GM19035 (cell line): Measurements from ENCODE around the gene KCNIP3.

Experiments used
- ATAC-seq: cut with Tn5 transposase; IDR thresholded peaks from one replicate; pipeline ENCODE4 v1.9.1; 2021; ENCODE audit not compliant: unreplicated experiment

The KCNIP3 gene

DNA sequence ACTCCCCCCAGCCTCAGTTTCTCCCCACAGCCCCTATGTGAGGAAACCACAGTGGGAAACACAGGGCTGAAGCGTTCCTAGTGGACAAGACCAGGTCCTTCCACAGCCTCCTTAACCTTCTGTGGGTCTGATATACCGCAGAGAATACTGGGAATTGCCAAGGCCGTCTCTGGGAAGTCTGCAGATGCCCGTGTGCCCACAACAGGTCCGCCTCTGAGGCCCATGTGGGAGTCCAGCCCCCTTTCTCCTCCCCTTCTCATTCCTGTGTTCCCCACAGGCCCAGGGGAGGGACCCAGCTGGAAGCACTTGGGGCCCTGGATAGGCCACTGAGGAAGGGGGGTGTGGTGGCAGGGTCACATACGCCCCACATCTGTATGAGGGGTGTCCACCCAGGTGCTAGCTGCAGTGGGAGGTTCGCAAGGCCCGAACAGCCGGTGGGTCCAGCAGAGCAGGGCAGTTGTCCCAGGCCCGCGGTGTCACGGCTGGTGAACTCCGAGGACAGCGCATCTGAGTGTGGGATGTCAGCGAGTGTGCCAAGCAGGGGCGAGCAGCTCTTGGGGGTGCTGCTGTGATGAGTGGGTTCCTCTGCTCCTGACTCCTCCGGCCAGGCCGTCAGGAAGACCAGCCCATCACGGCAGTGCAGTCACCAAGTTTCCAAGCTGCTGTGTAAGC, 2.4 kb upstream of the KCNIP3 start:
- ATAC-seq: no peak

DNA sequence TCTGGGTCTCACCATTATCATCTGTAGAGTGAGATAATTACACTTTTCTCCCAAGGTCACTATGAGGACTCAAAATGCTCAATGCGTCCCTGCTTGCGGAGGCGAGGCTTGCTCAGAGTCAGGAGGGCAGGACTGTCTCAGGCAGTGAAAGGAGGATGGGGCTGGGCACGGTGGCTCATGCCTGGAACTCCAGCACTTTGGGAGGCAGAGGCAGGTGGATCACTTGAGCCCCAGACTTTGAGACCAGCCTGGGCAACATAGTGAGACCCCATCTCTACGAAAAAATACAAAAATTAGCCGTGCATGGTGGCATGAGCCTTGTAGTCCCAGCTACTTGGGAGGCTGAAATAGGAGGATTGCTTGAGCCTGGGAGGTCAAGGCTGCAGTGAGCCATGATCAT, 1.8 kb upstream of the KCNIP3 start:
- no peak for ATAC-seq

DNA sequence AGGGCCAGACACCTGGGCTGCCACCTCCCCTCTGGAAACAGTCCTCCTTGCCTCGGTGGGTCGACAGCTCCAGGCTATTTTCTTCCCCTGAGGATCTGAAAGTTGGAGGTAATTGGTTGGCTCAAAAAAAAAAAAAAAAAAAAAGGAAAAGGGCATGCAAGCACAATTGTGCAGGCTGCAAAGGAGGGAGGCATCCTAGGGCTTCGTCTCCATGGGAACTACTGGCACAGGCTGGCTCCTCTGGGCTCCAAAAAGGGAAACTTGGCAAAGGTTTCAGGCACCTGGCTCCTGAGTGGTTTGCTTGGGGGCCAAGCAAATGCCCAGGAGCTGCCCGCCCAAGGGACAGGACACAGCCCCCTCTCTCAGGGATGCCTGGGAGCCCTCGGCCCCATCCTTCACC, 1.1 kb upstream of the KCNIP3 start:
- no peak for ATAC-seq

DNA sequence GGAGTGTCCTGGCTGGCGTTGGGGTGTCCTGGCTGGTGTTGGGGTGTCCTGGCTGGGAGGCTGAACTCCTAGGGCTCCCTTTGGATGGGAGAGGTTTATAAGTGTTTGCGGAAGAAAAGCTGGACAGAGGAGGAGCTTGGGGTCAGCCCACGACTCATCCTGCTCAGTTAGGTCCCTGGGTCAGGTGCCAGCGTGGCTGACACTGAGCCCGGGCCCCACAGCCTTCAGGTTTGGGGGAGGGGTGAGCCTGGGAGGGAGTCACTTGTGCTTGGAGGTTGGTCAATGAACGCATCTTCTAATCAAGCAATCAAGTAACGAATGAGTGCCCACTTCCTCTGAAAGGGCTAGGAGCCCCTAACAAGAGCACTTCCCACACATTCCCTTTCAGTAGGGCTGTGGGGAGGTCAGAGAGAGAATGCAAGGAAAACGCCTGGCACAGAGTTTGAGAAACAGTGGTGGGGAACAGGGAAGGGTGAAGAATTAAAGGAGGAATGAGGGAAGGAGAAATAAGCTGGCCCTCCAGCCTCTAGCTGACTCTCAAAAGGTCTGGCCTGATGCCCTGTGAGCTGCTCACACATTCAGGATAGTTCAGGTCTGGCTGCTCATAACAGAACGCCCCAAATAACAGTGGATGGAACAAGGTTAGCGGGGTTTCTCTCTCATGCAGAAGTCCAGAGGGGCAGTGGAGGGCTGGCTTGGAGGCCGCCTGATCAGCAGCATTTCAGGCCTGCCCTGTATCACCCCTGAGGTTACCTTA, 670 bp downstream of the KCNIP3 start:
- ATAC-seq: no peak

DNA sequence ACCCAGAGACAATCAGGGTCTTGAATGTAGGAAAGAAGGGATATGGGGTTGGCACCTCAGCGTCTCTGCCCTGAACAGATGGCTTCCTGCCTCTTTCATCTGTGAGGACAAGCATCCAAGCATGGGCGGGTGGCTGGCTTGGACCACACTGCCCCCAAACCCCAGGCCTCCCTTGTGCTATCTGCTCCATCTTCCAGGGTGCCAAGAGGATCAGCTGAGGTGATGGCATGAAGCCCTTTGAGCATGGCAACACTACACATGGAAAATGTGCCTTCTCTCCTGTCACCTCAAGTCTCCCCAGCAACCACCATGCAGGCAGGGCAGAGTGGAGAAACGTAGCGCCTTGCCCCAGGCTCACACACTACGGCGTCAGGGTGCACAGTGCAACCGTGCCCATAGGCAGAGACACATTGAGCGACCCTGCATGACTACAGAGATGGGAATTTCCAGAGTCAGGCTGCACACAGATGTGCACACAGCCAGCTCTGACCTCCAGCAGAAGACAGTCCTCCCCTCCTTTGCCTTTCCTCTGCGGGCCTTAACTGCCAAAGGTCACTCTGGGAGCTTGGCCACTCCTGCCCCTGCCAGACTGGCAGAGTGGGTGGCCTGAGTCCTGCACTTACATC, 1.5 kb downstream of the KCNIP3 start:
- no peak for ATAC-seq

DNA sequence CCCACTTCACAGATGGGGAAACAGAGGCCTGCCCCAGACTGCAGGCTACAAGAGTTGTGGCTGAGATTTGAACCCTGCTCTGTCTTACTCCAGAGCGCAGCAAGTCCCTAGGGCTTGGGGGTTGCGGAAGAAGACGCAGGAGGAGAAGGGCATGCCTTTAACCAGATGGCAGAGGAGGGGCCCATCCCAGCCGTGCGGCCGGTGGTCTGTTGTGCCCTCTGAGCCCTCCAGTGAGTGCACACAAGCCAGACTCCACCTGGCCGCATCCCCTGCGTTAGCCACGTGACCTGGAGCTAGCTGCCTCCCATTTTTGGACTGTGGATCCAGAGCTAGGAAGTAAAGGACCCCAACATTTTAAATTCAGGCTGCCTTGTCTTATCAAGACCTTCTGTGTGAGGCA, 2.8 kb downstream of the KCNIP3 start:
- no peak for ATAC-seq

DNA sequence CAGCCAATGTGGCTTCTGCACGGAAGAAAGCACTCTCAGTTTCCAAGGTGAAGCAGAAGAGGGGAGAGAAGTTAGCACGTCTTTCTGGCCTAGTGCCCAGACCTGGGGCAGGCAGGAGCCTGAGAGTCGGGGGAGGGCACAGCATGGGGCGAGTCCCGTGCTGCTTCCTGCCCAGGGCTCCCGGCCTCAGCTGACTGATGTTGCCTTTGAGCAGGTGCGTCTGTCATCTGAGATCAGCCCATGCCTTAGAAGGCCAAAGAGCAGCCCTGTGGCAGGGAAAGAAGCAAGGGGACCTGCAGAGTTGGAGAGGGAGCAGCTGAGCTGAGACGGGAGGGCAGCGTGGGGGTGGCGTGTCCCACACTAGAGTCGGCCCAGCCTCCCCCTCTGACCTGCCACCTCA, 3.3 kb downstream of the KCNIP3 start:
- ATAC-seq: no peak

DNA sequence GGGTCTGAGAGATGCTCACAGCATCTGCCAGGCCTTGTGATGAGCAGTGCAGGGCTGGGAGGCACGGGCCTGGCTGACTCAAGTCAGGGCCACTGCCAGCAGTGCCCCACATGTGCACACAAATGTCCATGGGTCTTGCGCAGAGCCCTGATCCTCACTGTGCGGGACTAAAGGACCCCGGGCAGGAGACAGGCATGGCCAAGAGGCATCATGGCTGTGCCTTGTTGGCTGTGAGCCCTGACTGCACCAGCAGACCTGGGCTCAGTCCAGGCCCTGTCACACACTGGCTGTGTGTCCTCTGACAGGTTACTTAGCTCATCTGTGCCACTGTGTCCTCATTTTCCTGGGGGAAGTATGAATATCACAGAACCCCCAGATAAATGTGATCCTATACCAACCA, 4.0 kb downstream of the KCNIP3 start:
- ATAC-seq: no peak

DNA sequence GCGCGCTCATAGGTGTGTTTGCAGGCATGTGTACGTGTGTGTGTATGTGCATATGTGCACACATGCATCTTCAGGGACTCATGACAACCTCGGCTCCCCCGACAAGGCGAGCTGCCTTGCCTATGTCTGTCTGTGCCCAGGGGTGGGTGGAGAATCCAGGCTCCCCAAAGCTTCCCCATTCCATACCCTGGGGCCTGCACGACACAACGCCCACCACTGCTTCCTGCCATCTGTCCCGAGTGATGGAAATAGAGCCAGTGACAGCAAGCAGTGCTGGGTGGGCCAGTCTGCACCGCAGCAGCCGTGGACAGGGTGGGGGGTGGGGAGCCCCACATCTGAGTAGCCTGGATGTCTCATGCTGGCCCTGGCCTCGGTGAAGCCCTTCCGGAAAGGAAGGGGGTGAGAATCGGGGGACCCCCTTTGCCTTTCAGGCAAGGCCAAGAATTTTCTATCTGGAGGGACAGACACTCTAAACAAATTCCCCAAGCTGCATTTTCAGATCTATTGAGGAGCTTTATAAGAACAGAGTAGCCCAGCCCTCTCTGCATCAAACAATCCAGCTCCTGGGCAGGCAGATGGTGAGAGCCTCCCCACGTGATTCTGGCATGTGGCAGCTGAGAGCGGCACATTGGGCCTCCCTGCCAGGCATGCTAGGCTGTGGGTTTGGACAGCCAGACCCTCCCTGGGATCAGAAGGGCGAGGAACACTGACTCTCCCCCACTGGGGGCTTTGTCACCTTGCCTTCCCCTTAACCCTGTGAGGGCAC, 4.9 kb downstream of the KCNIP3 start:
- ATAC-seq: no peak

DNA sequence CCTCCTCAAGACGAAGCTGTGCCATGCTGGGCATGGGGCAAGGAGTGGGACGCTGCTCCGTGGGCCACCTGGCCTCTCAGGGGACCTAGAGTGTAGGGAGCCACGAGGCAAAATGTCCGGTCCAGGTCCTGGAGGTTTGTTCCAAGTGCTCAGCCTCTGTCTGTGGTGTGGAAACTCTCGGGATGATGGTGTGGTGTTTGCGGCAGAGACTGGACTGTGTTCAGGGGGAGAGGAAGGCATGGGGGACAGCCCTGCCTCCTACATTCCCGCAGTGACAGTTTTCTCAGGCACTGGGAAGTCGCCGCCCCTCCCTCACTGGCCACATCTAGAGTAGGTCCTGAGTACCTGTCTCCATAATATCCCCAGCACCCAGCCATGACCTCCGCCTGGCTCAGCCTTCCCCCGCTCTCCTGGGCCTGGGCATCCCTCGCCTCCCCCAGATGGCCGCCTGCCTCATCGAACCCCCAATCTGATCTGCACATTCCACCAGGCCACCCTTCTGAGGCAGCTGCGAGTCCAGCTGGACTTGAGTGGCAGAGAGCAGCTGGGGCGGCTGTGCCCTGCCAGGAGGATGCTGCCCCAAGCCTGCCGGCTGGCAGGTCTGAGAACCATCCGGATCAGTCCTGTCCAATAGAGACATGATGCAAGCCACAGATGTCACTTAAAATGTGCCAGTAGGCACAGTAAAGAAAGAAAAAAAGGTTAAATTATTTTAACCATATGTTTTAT, 6.2 kb downstream of the KCNIP3 start:
- no peak for ATAC-seq

DNA sequence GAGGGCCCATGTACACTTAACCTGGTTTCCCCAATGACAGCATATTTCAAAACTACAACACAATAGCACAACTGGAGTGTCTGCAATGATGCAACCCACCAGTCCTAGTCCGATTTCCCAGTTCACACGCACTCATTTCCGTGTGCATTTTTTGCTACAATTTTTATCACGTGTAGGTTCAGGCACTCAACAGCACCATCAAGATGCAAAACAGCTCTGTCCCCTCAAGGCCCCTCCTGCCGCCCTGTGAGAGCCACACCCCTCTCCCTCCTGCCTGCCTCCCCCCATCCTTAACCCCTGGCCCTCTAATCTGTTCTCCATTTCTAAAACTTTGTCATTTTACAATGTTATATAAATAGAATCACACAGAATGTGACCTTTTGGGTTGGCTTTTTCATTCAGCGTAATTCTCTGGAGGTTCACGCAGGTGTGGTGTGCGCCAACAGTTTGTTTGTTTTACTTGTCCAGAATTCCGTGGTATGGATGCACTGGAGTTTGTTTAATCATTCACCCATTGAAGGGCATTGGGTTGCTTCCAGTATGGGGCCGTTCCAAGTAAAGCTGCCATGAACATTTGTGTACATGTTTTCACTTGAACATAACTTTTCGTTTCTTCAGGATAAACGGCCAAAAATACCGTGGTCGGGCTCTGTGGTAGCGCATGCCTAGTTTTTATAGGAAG, 8.4 kb downstream of the KCNIP3 start:
- no peak for ATAC-seq

DNA sequence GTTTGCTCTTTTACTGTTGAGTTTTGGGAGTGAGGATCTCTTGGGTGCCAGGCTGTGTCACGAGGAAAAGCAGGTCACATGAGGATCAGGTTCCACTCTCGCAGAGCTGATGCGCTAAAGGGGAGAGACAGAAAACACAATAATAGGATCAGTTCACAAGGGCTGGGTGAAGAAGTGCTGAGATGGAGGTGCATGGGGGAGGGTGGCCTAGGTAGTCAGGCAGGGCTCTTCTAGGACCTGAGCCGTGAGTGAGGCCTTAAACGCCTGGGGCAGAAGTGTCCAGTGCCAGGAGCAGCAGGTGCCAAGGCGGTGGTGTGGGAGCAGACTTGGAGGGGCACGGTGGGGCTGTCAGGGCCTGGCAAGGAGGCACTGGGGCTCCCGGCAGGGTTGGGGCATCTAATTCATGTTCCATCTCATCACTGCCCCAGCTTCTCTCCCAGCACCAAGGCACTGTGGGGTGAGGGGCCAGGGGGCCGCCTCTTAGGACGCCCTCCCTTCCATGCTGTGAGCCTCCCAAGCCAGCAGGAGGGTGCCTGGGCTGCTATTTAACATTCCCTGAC, 9.3 kb downstream of the KCNIP3 start:
- no peak for ATAC-seq

DNA sequence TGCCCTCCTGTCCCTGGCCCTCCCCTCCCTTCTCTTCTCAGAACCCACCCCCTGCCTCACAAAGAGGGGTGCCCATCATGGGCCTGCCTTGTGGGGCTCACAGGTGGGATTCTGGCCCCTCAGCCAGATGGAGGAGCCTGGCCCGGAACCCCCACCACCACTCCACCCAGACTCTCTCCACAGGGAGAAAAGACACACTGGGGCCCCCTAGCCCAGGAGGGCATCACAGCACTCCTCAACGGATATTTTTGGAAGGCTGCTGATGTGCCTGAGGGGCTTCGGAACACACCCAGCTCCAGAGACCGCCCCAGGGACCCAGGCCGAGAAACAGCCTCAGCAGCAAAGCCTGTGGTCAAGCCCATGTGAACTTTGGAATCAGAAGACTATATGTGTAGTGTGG, 9.9 kb downstream of the KCNIP3 start:
- ATAC-seq: no peak

DNA sequence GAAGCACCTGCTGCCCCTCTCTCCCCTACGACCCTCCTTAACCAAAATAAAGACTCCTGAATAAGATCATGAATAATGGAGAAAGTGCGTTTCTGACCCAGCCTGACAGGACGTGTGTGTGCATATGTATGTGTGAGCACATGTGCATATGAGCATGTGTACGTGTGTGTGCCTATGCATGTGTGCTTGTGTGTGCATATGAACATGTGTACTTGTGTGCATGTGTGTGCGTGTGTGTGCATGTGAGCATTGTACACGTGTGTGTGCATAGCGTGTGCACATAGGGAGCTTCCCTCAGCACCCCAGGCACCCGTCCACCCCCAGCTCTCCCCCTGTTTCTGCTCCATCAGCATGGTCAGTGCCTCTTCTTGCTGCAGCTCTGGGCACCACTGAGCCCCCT, 10.7 kb downstream of the KCNIP3 start:
- ATAC-seq: no peak

DNA sequence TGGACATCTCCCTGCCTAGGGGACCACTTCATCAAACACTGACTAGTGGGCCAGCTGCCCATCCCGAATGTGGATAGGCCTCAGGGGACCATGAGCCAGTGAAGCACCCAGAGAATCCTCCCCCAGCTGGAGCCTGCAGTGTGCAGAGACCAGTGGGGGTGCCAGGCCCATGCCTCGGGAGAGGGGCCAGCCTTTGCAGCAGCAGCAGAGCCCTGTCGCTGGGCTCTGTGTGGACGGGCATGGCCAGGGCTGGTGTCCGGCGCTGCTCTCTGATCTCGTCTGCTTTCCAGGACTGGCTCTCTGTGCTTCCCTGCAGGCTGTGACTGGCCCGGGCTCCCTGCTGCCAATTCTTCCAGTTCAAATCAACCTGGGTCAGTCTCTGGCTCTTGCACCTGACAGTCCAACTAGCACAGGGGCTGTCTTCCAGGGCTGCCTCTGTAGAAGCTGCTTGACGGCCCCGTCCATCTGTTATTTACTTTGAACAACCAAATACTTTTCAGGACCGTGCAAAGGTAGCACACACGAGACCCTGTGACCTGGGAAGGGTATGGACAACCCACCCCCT, 11.4 kb downstream of the KCNIP3 start:
- no peak for ATAC-seq

DNA sequence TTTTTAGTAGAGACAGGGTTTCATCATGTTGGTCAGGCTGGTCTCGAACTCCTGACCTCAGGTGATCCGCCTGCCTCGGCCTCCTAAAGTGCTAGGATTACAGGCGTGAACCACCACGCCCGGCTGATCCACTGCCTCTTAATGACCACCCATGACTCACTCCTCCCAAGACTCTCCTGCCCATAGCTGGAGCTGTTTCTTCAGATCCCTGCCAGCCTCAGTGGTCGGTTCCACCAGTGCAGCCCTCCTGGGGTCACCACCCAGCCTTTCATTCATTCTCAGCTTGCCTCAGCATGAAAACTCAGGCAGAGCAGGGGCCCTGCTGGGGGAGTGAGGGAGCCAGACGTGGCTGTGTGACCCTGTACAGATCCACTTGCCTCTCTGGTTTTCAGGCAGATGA, 12.5 kb downstream of the KCNIP3 start:
- no peak for ATAC-seq

DNA sequence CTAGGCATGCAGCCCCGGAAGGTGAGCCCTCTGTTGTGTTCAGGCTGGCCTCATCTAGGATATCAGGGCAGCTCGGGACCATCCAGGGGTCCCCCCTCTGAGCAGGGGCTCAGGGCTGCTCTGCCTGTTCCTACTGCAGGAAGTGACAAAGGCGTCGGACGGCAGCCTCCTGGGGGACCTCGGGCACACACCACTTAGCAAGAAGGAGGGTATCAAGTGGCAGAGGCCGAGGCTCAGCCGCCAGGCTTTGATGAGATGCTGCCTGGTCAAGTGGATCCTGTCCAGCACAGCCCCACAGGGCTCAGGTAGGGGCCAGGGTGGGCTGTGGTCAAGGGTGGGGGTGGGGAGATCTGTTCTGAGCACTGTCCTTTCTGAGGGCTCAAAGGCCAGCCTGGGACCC, 13.1 kb downstream of the KCNIP3 start:
- ATAC-seq: no peak

DNA sequence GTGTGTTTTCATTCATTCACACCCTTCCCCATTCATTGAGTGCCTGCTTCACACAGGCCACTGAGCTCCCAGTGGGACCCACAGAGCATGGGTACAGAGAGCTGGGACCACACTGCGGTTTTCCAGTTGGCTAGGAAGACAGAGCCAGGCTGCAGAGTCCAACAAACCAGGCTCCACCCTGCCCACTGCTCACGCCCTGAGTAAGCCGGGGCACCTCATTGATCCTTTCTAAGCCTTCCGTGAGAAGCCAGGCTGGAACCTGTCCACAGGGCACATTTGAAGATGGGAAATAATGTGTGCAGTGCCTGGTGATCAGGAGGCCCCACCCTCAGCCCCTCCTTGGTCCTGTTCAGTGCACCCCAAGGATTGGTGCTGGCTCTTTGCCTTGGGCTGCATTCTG, 13.5 kb downstream of the KCNIP3 start:
- ATAC-seq: no peak

DNA sequence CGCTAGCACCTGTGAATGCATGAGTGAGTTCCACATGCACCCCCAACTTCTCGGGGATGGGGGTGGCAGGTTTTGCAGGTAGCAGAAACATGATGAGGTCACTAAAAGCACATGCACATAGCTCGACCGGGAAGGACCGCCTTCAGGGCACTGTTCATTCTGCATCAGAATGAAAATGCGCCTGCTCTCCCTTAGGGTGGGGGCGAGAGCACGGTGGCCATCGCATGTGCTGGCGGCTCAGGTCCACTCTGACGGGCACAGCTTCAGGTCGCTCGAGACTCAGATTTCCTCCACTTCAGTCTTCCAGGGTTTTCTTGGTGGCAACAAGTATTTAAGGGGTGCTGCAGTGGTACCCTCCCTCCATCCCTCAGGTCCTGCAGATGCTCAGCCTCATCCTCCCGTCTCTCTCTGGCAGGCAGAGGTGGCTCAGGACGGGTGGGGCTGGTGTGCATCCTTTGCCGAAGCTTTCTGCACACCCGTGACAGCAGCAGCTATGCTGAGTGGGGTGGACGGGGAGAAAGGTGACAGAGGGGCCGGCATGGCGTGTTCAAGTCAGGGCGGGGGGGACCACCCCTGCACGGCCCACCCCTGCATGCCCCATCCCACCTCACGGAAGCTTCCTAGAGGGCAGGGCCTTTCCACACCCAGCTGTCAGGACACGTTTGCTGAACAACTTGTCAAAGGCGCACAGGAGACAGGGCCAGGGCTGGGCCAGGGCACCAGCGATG, 14.8 kb downstream of the KCNIP3 start:
- no peak for ATAC-seq
